WTC11 (cell line): ENCODE measurements around the gene KCNA1. TPM values are rescaled to one million over a fixed set of nuclear protein-coding genes. Genes with fewer than 3 reads are reported as not detected.

Experiments
- ATAC-seq: fragments of 200-7000 bp; cut with Tn5 transposase; 2 replicates; pipeline ENCODE4 v1.10.0; 2021; ENCODE audit warnings: mild to moderate bottlenecking, moderate library complexity
- CTCF ChIA-PET: fragments of 300-600 bp; sonication (Branson Sonifier 250); formaldehyde crosslinking; loops from one replicate; lab custom pipeline; 2021; ENCODE audit warnings: antibody characterized with exemption; lab: Charles Lee
- POLR2A ChIA-PET: fragments of 350-600 bp; sonication (Branson Sonifier 250); formaldehyde crosslinking; loops from one replicate; lab custom pipeline; 2021; ENCODE audit warnings: antibody characterized with exemption; lab: Charles Lee
- DNase-seq: peaks from one replicate; pipeline ENCODE4 v3.0.0; 2021; ENCODE audit warnings: low spot score
- H3K27ac Mint-ChIP-seq: 2 replicates; pipeline ENCODE4 v1.8.0; 2021; ENCODE audit warnings: mixed read lengths
- H3K27me3 Mint-ChIP-seq: 2 replicates; pipeline ENCODE4 v1.8.0; 2021; ENCODE audit warnings: low read depth, mild to moderate bottlenecking, moderate library complexity, mixed read lengths
- H3K36me3 Mint-ChIP-seq: 2 replicates; pipeline ENCODE4 v1.8.0; 2021; ENCODE audit warnings: mixed read lengths
- H3K4me1 Mint-ChIP-seq: 2 replicates; pipeline ENCODE4 v1.8.0; 2022; ENCODE audit warnings: mixed read lengths
- H3K4me3 Mint-ChIP-seq: 2 replicates; pipeline ENCODE4 v1.8.0; 2021; ENCODE audit warnings: mild to moderate bottlenecking, moderate library complexity, mixed read lengths
- H3K9me3 Mint-ChIP-seq: 2 replicates; pipeline ENCODE4 v1.8.0; 2021; ENCODE audit warnings: mixed read lengths
- AFF4 ChIP-seq: sonication (generic); formaldehyde crosslinking; IDR thresholded peaks from 2 replicates; pipeline ENCODE4 v1.8.1; 2023; ENCODE audit warnings: mild to moderate bottlenecking, missing genetic modification reagents, borderline replicate concordance
- JUN ChIP-seq: sonication (generic); formaldehyde crosslinking; IDR thresholded peaks from 2 replicates; pipeline ENCODE4 v1.8.0; 2023; ENCODE audit warnings: mild to moderate bottlenecking, missing genetic modification reagents
- MLX ChIP-seq: sonication (generic); formaldehyde crosslinking; IDR thresholded peaks from 2 replicates; pipeline ENCODE4 v1.8.1; 2023; ENCODE audit warnings: mild to moderate bottlenecking, missing genetic modification reagents, moderate library complexity
- NFYB ChIP-seq: sonication (generic); formaldehyde crosslinking; conservative IDR thresholded peaks from 2 replicates; pipeline ENCODE4 v1.8.0; 2022; ENCODE audit warnings: low read depth, missing genetic modification reagents
- NR3C1 ChIP-seq: sonication (generic); formaldehyde crosslinking; conservative IDR thresholded peaks from 2 replicates; pipeline ENCODE4 v1.8.1; 2023; ENCODE audit warnings: low read depth, mild to moderate bottlenecking, missing genetic modification reagents
- OVOL2 ChIP-seq: fragments of 250-450 bp; sonication (Bioruptor Pico); IDR thresholded peaks from 2 replicates; pipeline ENCODE4 v1.9.0; 2021; ENCODE audit warnings: mild to moderate bottlenecking, borderline replicate concordance
- TEAD4 ChIP-seq: sonication (generic); formaldehyde crosslinking; IDR thresholded peaks from 2 replicates; pipeline ENCODE4 v1.8.0; 2022; ENCODE audit warnings: mild to moderate bottlenecking, missing genetic modification reagents
- ZNF396 ChIP-seq: fragments of 250-450 bp; sonication (Bioruptor Pico); IDR thresholded peaks from 2 replicates; pipeline ENCODE4 v1.8.0; 2021; ENCODE audit warnings: mild to moderate bottlenecking, moderate library complexity, borderline replicate concordance
- ZNF423 ChIP-seq: fragments of 250-450 bp; sonication (Bioruptor Pico); IDR thresholded peaks from 2 replicates; pipeline ENCODE4 v2.1.2; 2022; ENCODE audit warnings: mild to moderate bottlenecking, moderate library complexity
- total RNA-seq: library from RNA; stranded (reverse); gene quantifications from 3 replicates; pipeline ENCODE4 v1.2.3, GENCODE V29; 2021
- TF ChIP-seq, protein P1 (sequence below): sonication (generic); formaldehyde crosslinking; IDR thresholded peaks from 2 replicates; pipeline ENCODE4 v1.8.0; 2022; ENCODE audit warnings: mild to moderate bottlenecking, missing genetic modification reagents
- TF ChIP-seq, protein P2 (sequence below): sonication (generic); formaldehyde crosslinking; IDR thresholded peaks from 2 replicates; pipeline ENCODE4 v1.8.0; 2022; ENCODE audit warnings: mild to moderate bottlenecking, missing genetic modification reagents
- TF ChIP-seq, protein P3 (sequence below): sonication (generic); formaldehyde crosslinking; conservative IDR thresholded peaks from 2 replicates; pipeline ENCODE4 v1.8.1; 2023; ENCODE audit warnings: mild to moderate bottlenecking, low read depth, missing genetic modification reagents, moderate library complexity
- TF ChIP-seq, protein P4 (sequence below): sonication (generic); formaldehyde crosslinking; IDR thresholded peaks from 2 replicates; pipeline ENCODE4 v1.8.1; 2022; ENCODE audit warnings: low read depth, mild to moderate bottlenecking, moderate library complexity, missing genetic modification reagents, borderline replicate concordance
- TF ChIP-seq, protein P5 (sequence below): fragments of 250-450 bp; sonication (Bioruptor Pico); conservative IDR thresholded peaks from 2 replicates; pipeline ENCODE4 v1.9.0; 2021; ENCODE audit warnings: mild to moderate bottlenecking

KCNA1 gene
- total RNA-seq, 1 experiment from 2014 or later: 0.04 TPM

DNA sequence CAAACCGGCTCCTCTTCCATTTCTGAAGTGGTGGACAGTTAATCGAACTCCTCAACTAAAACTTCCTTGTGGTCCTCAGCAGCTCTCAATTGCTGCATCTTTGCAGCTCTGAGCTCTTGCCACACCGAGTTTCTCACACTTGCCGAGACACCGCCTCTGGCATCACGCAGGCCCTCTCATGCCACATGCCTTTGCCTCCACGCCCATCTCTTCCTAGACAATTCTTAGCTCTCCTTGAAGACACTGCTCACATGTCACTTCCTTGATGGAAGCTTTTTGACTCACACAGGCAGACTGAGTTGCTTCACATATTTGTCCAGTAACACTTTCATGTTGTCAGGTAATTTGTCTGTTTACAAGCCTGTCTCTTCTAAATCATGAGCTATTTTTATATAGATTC, 29.2 kb downstream of the KCNA1 start:
- Mint-ChIP-seq H3K4me1 (peaks cover 11% of the 10 kb centered on the region), H3K4me3 (no peak overlapping the region), H3K9me3 (no peaks in the 10 kb centered on the region), H3K27me3 (no peaks in the 10 kb centered on the region; the same call in 1 of the 2 replicates), H3K27ac (no peak overlapping the region), H3K36me3 (no peaks in the 10 kb centered on the region)
- CTCF ChIA-PET: interaction anchor here (1.1 to 5.7 kb wide), 3 partner anchors 13 to 84 kb away, joined by 3 to 27 read pairs (median 4); no protein-coding TSS in a partner anchor
- TF ChIP-seq NFYB (CRISPR knock-in tag) (no peak), TEAD4 (CRISPR knock-in tag) (no peak), MLX (CRISPR knock-in tag) (no peak), JUN (CRISPR knock-in tag) (no peak), ZNF423 (no peak)
- TF ChIP-seq, protein P1, sequence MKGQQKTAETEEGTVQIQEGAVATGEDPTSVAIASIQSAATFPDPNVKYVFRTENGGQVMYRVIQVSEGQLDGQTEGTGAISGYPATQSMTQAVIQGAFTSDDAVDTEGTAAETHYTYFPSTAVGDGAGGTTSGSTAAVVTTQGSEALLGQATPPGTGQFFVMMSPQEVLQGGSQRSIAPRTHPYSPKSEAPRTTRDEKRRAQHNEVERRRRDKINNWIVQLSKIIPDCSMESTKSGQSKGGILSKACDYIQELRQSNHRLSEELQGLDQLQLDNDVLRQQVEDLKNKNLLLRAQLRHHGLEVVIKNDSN (CRISPR knock-in tag): no peak
- TF ChIP-seq, protein P2, sequence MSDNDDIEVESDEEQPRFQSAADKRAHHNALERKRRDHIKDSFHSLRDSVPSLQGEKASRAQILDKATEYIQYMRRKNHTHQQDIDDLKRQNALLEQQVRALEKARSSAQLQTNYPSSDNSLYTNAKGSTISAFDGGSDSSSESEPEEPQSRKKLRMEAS (CRISPR knock-in tag): no peak
- TF ChIP-seq, protein P3, sequence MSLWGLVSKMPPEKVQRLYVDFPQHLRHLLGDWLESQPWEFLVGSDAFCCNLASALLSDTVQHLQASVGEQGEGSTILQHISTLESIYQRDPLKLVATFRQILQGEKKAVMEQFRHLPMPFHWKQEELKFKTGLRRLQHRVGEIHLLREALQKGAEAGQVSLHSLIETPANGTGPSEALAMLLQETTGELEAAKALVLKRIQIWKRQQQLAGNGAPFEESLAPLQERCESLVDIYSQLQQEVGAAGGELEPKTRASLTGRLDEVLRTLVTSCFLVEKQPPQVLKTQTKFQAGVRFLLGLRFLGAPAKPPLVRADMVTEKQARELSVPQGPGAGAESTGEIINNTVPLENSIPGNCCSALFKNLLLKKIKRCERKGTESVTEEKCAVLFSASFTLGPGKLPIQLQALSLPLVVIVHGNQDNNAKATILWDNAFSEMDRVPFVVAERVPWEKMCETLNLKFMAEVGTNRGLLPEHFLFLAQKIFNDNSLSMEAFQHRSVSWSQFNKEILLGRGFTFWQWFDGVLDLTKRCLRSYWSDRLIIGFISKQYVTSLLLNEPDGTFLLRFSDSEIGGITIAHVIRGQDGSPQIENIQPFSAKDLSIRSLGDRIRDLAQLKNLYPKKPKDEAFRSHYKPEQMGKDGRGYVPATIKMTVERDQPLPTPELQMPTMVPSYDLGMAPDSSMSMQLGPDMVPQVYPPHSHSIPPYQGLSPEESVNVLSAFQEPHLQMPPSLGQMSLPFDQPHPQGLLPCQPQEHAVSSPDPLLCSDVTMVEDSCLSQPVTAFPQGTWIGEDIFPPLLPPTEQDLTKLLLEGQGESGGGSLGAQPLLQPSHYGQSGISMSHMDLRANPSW (CRISPR knock-in tag): no peak
- no peak for ATAC-seq
- no peak for DNase-seq
- POLR2A ChIA-PET: no interaction called here

DNA sequence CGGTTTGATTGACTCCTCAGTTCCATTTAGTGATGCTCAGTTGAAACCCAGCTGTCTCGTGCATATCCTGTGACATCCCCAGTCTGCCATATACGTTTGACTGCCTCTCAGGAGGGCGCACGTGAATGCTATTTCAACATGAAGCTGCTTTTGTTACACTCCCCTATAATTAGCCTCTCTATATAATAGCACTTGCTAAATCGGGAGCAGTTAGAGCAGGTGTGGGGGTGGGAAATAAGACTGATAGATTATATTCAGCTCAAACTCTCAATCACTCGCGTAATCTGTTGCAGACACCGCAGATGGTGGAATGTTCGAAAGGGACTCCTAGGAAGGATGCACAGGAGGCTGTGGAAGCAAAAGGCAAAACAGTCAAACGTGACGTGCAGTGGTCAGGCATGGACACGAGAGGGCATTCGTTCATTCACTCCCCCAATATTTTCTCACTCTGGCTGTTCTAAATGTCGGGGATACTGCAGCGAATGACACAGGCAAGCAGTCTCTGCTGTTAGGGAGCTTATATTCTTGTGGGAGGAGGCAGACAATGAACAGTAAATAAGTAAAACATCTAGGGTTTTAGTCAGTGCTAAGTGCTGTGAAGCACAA, 29.8 kb downstream of the KCNA1 start:
- peaks cover 11% of the 10 kb centered on the region for H3K4me1 Mint-ChIP-seq
- H3K27ac Mint-ChIP-seq: no peak overlapping the region
- ATAC-seq (no peak), DNase-seq (no peak)
- ChIA-PET CTCF (interaction anchor here (0.5 to 5.7 kb wide), 7 partner anchors 12 to 90 kb away, joined by 3 to 27 read pairs (median 3); no protein-coding TSS in a partner anchor), POLR2A (no interaction called here)
- H3K36me3 Mint-ChIP-seq: no peaks in the 10 kb centered on the region
- TF ChIP-seq, protein P1 (CRISPR knock-in tag): no peak
- TF ChIP-seq ZNF396 (CRISPR knock-in tag): no peak
- peaks cover 3% of the 10 kb centered on the region; the same call in 1 of the 2 replicates for H3K27me3 Mint-ChIP-seq
- H3K4me3 Mint-ChIP-seq: no peak overlapping the region
- H3K9me3 Mint-ChIP-seq: no peaks in the 10 kb centered on the region

DNA sequence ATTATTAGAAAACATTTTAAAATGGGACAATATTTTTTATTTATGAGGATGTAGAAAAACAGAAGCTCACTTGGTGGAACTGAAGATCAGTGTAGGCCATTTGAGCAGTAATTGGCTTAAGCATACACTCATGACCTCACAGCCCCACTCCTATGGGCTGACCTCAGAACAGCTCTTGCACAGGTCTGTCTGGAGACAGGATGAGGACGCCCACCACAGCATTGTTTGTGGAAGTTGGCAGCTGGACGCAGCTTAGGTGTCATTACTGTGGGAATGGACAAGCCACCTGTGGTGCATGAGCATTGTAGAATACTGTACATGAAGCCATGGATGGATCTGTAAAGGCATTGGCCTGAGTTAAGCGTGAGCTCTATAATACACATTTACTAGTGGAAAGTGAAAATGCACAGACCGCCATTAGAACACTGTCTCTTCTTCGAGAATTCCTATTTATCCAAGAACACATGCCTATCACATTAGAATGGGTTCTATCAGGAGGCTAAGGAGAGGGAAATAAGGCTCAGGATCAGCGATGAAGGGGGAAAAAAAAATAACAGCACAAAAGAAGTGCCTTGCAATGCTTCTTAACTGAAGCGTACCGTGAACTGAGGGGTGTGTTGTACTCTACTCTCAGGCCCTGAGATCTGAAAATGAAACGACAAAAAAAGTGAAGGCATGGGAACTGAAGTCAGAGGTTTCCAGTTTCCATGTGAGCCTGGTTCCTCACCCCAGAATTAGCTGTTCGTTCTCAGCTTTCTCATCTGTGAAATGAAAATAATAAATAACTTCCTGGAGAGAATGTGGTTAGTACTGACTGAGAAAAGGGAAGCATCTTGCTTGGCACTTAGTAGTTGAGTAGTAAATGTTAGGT, 33.6 kb downstream of the KCNA1 start:
- ATAC-seq (no peak), DNase-seq (no peak)
- Mint-ChIP-seq H3K27me3 (peaks cover 3% of the 10 kb centered on the region), H3K4me1 (peaks cover 2% of the 10 kb centered on the region; the same call in 1 of the 2 replicates), H3K9me3 (no peaks in the 10 kb centered on the region), H3K4me3 (no peak overlapping the region), H3K36me3 (no peaks in the 10 kb centered on the region), H3K27ac (no peak overlapping the region)
- ChIA-PET CTCF (interaction anchor here (1.1 to 1.4 kb wide), 2 partner anchors 88 to 95 kb away, joined by 4 to 5 read pairs; no protein-coding TSS in a partner anchor), POLR2A (no interaction called here)
- no peak for TF ChIP-seq AFF4 (CRISPR knock-in tag)
- no peak for TF ChIP-seq OVOL2 (CRISPR knock-in tag)
- TF ChIP-seq, protein P4, sequence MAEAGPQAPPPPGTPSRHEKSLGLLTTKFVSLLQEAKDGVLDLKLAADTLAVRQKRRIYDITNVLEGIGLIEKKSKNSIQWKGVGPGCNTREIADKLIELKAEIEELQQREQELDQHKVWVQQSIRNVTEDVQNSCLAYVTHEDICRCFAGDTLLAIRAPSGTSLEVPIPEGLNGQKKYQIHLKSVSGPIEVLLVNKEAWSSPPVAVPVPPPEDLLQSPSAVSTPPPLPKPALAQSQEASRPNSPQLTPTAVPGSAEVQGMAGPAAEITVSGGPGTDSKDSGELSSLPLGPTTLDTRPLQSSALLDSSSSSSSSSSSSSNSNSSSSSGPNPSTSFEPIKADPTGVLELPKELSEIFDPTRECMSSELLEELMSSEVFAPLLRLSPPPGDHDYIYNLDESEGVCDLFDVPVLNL: no peak
- TF ChIP-seq, protein P5, sequence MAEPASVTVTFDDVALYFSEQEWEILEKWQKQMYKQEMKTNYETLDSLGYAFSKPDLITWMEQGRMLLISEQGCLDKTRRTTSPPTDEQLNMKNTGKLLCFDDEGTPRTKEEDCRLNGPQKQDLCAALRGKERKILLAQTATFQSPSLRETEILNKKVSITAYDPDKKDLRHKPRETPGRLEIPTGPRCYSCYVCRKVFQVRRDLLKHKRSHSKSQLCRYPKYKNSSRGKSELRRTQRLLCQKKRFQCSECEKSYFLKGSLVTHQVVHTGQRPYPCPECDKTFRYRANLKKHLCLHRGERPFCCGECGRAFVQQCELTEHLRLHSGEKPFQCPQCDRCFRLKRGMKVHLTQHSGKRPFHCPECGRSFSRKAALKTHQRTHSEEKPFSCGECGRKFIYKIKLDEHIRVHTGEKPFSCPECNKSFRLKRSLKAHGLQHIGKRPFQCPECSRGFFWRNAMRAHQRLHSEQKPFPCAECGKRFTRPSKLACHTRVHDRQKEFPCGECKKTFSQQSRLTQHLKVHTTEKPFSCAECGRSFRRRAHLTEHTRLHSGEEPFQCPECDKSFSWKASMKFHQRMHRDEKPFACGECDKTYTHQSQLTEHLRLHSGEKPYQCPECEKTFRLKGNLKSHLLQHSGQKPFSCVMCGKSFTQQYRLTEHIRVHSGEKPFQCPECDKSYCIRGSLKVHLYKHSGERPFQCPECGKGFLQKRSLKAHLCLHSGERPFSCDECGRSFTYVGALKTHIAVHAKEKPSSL (CRISPR knock-in tag): no peak
- no peak for TF ChIP-seq NR3C1 (CRISPR knock-in tag)
- no peak for TF ChIP-seq JUN (CRISPR knock-in tag)
